DOHH2 (cell line): ENCODE results near the gene LAMC2.

Experiments used
- H3F3A ChIP-seq: fragments of 200-600 bp; sonication (generic), shearing (Covaris generic); 2 replicates; pipeline ENCODE4 v1.6.0; 2016; ENCODE audit warnings: antibody characterized with exemption, mild to moderate bottlenecking; ENCODE audit not compliant: control insufficient read depth, insufficient read depth
- H3K27ac ChIP-seq: fragments of 200-600 bp; sonication (generic); 2 replicates; pipeline ENCODE4 v1.5.1; 2014; ENCODE audit warnings: low read depth, mild to moderate bottlenecking, low read length, moderate library complexity
- H3K27me3 ChIP-seq: fragments of 200-600 bp; sonication (generic); 2 replicates; pipeline ENCODE4 v1.6.1; 2014; ENCODE audit warnings: mild to moderate bottlenecking, low read length, mixed read lengths; ENCODE audit not compliant: control insufficient read depth
- H3K36me3 ChIP-seq: fragments of 200-600 bp; sonication (generic); 2 replicates; pipeline ENCODE4 v1.6.1; 2014; ENCODE audit warnings: mild to moderate bottlenecking, low read length, moderate library complexity, mixed read lengths; ENCODE audit not compliant: control insufficient read depth
- H3K4me1 ChIP-seq: fragments of 200-600 bp; sonication (generic); 2 replicates; pipeline ENCODE4 v1.6.1; 2014; ENCODE audit warnings: mild to moderate bottlenecking, low read length, mixed read lengths; ENCODE audit not compliant: control insufficient read depth
- H3K4me2 ChIP-seq: fragments of 200-600 bp; sonication (generic); 2 replicates; pipeline ENCODE4 v1.6.0; 2014; ENCODE audit warnings: mild to moderate bottlenecking, low read length, moderate library complexity
- H3K4me3 ChIP-seq: fragments of 200-600 bp; sonication (generic); 2 replicates; pipeline ENCODE4 v1.5.1; 2014; ENCODE audit warnings: mild to moderate bottlenecking, low read length, mixed read lengths
- H3K79me2 ChIP-seq: fragments of 200-600 bp; sonication (generic); 2 replicates; pipeline ENCODE4 v1.6.1; 2014; ENCODE audit warnings: mild to moderate bottlenecking, low read length, mixed read lengths; ENCODE audit not compliant: control insufficient read depth
- H3K9me2 ChIP-seq: fragments of 200-600 bp; sonication (generic); replicated peaks from 2 replicates; pipeline ENCODE4 v1.6.1; 2014; ENCODE audit warnings: mild to moderate bottlenecking, low read length, mixed read lengths; ENCODE audit not compliant: control insufficient read depth
- H3K9me3 ChIP-seq: fragments of 200-600 bp; sonication (generic); 2 replicates; pipeline ENCODE4 v1.6.1; 2014; ENCODE audit warnings: antibody characterized with exemption, low read length, mixed read lengths; ENCODE audit not compliant: control insufficient read depth, insufficient read depth
- H4K20me1 ChIP-seq: fragments of 200-600 bp; sonication (generic); 2 replicates; pipeline ENCODE4 v1.6.0; 2014; ENCODE audit warnings: low read depth, mild to moderate bottlenecking, antibody characterized with exemption, low read length, moderate library complexity; ENCODE audit not compliant: control insufficient read depth, insufficient read depth
- CTCF ChIP-seq: fragments of 200-600 bp; sonication (generic); IDR thresholded peaks from one replicate; pipeline ENCODE4 v1.5.1; 2014; ENCODE audit warnings: antibody characterized with exemption, mild to moderate bottlenecking, low read depth, low read length; ENCODE audit not compliant: poor library complexity, severe bottlenecking
- EZH2phosphoT487 ChIP-seq: fragments of 200-600 bp; sonication (generic); IDR thresholded peaks from 2 replicates; pipeline ENCODE4 v1.6.1; 2017; ENCODE audit warnings: borderline replicate concordance, mild to moderate bottlenecking, antibody characterized with exemption, low read length, moderate library complexity, mixed read lengths

The LAMC2 gene

DNA sequence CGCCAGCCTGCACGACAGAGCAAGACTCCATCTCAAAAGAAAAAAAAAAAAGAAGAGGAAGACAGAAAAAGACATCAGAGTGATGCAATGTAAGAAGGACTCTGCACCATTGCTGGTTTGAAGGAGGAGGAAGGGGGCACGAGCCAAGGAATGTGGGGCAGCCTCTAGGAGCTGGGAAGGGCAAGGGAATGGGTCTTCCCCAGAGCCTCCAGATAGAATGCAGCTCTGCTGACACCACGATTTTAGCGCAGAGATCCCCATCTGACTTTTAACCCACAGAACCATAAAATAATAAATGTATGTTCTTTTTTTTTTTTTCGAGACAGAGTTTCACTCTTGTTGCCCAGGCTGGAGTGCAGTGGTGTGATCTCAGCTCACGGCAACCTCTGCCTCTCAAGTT lies 33.9 kb upstream of the LAMC2 start:
- Histone ChIP-seq H3K36me3 (no peaks in the 10 kb centered on the region), H3K27ac (no peak overlapping the region), H3K4me1 (no peaks in the 10 kb centered on the region), H3K79me2 (no peaks in the 10 kb centered on the region), H3K27me3 (0 out of 2 replicates have a peak, but pooled peaks cover 3% of the 10 kb centered on the region), H3K9me3 (no peaks in the 10 kb centered on the region), H3K9me2 (no peaks in the 10 kb centered on the region), H3F3A (no peaks in the 10 kb centered on the region), H3K4me2 (no peak overlapping the region), H4K20me1 (no peaks in the 10 kb centered on the region), H3K4me3 (no peak overlapping the region)
- TF ChIP-seq CTCF = no peak
- no peak for TF ChIP-seq EZH2phosphoT487

DNA sequence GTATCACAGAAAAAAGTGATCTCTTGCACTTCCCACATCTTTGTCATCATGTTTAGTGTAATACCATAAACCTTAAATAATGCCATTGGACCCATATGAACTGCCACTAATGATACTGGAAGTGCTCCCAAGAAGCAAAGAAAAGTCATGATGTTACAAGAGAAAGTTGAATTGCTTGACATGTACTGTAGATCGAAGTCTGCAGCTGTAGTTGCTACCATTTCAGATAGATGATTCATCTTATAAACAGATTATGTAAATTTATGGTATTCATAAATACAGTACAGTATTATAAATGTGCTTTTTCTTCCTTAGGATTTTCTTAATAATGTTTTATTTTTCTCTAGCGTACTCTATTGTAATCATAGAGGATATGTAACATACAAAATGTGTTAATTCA lies 30.1 kb upstream of the LAMC2 start:
- Histone ChIP-seq H3K4me3 (no peak overlapping the region), H3K9me2 (no peaks in the 10 kb centered on the region), H3K36me3 (no peaks in the 10 kb centered on the region), H3K27me3 (0 out of 2 replicates have a peak, but pooled peaks cover 3% of the 10 kb centered on the region), H3K4me1 (no peaks in the 10 kb centered on the region), H3K4me2 (no peak overlapping the region), H4K20me1 (no peaks in the 10 kb centered on the region), H3F3A (no peaks in the 10 kb centered on the region), H3K79me2 (no peaks in the 10 kb centered on the region), H3K9me3 (no peaks in the 10 kb centered on the region), H3K27ac (no peak overlapping the region)
- no peak for TF ChIP-seq CTCF
- no peak for TF ChIP-seq EZH2phosphoT487

GRCh38 chr1:183159960-183160359 lies 26.1 kb upstream of the LAMC2 start:
- Histone ChIP-seq H3K27ac (no peak overlapping the region), H3K4me3 (no peak overlapping the region), H3F3A (no peaks in the 10 kb centered on the region), H4K20me1 (no peaks in the 10 kb centered on the region), H3K9me3 (no peaks in the 10 kb centered on the region), H3K36me3 (no peaks in the 10 kb centered on the region), H3K79me2 (no peaks in the 10 kb centered on the region), H3K9me2 (no peaks in the 10 kb centered on the region), H3K27me3 (peaks cover 3% of the 10 kb centered on the region; the same call in 1 of the 2 replicates), H3K4me2 (no peak overlapping the region), H3K4me1 (no peaks in the 10 kb centered on the region)
- TF ChIP-seq EZH2phosphoT487 (no peak), CTCF (no peak)
